Mesothelial cell of epicardium (in vitro differentiated cells): ENCODE data around the gene CCDC178. TPM values are rescaled to one million over a fixed set of nuclear protein-coding genes. Genes with fewer than 3 reads are reported as not detected.
A peak's percentile ranks its signal among the peaks of the same experiment; 100 is the strongest.

Source experiments
- DNase-seq, 2 experiments: peaks; one replicate each; pipeline ENCODE4 v3.0.0; 2021; ENCODE audit warnings: low spot score in 2 of 2; ENCODE audit not compliant: unreplicated experiment in 2 of 2
- H3K27ac Mint-ChIP-seq: 2 replicates; pipeline ENCODE4 v1.8.0; 2021; ENCODE audit warnings: mixed read lengths
- H3K27me3 Mint-ChIP-seq: 2 replicates; pipeline ENCODE4 v1.8.0; 2021; ENCODE audit warnings: low read depth, mixed read lengths
- H3K36me3 Mint-ChIP-seq: 2 replicates; pipeline ENCODE4 v1.8.0; 2021; ENCODE audit warnings: mixed read lengths
- H3K4me1 Mint-ChIP-seq: 2 replicates; pipeline ENCODE4 v1.8.0; 2021; ENCODE audit warnings: mixed read lengths
- H3K4me3 Mint-ChIP-seq: 2 replicates; pipeline ENCODE4 v1.8.0; 2021; ENCODE audit warnings: mild to moderate bottlenecking, moderate library complexity, mixed read lengths
- H3K9me3 Mint-ChIP-seq: 2 replicates; pipeline ENCODE4 v1.8.0; 2021; ENCODE audit warnings: mixed read lengths
- total RNA-seq: library from RNA; stranded (reverse); gene quantifications from 3 replicates; pipeline ENCODE4 v1.2.1, GENCODE V29; 2021
- TF ChIP-seq, protein P1 (sequence below): fragments of 200-600 bp; sonication (generic); IDR thresholded peaks from one replicate; pipeline ENCODE4 v1.5.0; 2021; ENCODE audit warnings: antibody characterized with exemption; ENCODE audit not compliant: unreplicated experiment

CCDC178 gene
- total RNA-seq, 1 donor from 2014 or later, result 3.1 TPM

GRCh38 chr18:33022370-33022769 lies 418.2 kb downstream of the CCDC178 start:
- no peak for DNase-seq
- H3K4me1 Mint-ChIP-seq, result no peaks in the 10 kb centered on the region
- no peaks in the 10 kb centered on the region for H3K36me3 Mint-ChIP-seq
- no peak overlapping the region for H3K27ac Mint-ChIP-seq
- no peaks in the 10 kb centered on the region for H3K9me3 Mint-ChIP-seq
- peaks cover 5% of the 10 kb centered on the region for H3K27me3 Mint-ChIP-seq
- no peak overlapping the region for H3K4me3 Mint-ChIP-seq
- TF ChIP-seq, protein P1, sequence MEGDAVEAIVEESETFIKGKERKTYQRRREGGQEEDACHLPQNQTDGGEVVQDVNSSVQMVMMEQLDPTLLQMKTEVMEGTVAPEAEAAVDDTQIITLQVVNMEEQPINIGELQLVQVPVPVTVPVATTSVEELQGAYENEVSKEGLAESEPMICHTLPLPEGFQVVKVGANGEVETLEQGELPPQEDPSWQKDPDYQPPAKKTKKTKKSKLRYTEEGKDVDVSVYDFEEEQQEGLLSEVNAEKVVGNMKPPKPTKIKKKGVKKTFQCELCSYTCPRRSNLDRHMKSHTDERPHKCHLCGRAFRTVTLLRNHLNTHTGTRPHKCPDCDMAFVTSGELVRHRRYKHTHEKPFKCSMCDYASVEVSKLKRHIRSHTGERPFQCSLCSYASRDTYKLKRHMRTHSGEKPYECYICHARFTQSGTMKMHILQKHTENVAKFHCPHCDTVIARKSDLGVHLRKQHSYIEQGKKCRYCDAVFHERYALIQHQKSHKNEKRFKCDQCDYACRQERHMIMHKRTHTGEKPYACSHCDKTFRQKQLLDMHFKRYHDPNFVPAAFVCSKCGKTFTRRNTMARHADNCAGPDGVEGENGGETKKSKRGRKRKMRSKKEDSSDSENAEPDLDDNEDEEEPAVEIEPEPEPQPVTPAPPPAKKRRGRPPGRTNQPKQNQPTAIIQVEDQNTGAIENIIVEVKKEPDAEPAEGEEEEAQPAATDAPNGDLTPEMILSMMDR, result peak; percentile 45

GRCh38 chr18:33020877-33021276 lies 419.6 kb downstream of the CCDC178 start:
- H3K36me3 Mint-ChIP-seq, result no peaks in the 10 kb centered on the region
- no peak for DNase-seq
- TF ChIP-seq, protein P1, result no peak
- no peak overlapping the region for H3K27ac Mint-ChIP-seq
- H3K4me3 Mint-ChIP-seq, result no peak overlapping the region
- no peaks in the 10 kb centered on the region for H3K4me1 Mint-ChIP-seq
- H3K27me3 Mint-ChIP-seq, result peaks cover 2% of the 10 kb centered on the region
- H3K9me3 Mint-ChIP-seq, result no peaks in the 10 kb centered on the region

DNA sequence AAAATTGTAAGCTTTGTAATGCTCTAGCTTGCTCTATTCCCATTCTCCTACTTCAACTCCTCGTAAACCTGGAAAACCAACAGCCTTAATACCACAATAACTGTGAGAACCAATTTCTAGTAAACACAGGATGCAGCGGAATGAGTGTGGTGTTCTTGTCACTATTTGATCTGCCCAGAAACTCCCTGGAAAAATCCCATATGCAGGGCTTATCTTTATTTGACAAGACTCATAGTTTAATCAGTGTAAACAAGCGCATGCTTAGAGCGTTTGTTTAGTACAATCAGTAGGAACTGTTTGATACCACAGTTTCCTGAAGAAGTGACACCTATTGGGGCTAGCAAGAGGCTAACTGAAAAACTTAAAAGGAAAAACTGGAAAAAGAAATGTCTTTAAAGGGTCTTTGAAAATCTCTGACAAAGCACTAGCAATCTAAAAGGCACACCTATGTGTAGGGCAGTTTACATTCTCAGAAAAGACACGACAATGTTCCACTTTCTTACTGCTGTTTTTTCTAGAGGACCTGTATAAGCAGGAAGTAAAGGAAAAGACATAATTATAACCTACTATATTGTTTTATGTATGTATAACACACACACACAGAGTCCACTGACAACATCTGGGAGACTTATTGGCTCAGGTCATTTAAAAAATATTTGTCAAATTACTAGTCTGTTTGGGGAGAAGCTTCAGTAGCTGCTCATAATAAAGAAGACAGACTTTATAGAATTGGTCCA lies 426.3 kb downstream of the CCDC178 start:
- no peak overlapping the region for H3K4me3 Mint-ChIP-seq
- no peak for DNase-seq
- H3K27me3 Mint-ChIP-seq, result peaks cover 2% of the 10 kb centered on the region
- no peak overlapping the region for H3K27ac Mint-ChIP-seq
- H3K36me3 Mint-ChIP-seq, result no peaks in the 10 kb centered on the region
- H3K9me3 Mint-ChIP-seq, result peaks cover 3% of the 10 kb centered on the region
- no peaks in the 10 kb centered on the region for H3K4me1 Mint-ChIP-seq
- TF ChIP-seq, protein P1, result no peak

GRCh38 chr18:33010149-33010548 lies 430.4 kb downstream of the CCDC178 start:
- Mint-ChIP-seq H3K27ac (no peak overlapping the region), H3K4me1 (no peaks in the 10 kb centered on the region), H3K9me3 (peaks cover 5% of the 10 kb centered on the region), H3K4me3 (no peak overlapping the region), H3K36me3 (no peaks in the 10 kb centered on the region), H3K27me3 (no peaks in the 10 kb centered on the region)
- DNase-seq, result no peak
- TF ChIP-seq, protein P1, result no peak

DNA sequence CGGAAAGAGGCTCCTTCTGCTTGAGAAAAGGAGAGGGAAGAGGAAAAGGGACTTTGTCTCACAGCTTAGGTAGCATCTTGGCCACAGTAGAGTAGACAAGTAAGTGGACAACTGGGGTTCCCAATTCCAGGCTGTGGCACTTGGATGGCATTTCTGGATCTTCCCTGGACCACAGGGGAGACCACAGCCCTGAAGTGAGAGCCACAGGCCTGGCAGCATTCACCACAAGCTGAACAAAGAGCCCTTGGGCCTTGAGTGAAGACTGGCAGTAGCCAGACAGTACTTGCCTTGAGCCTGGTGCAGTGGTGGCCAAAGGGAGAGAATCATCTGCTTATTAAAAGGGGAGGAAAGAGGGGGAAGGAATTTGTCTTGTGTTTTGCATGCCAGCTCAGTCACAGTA lies 441.6 kb downstream of the CCDC178 start:
- TF ChIP-seq, protein P1, result no peak
- DNase-seq, result no peak
- no peaks in the 10 kb centered on the region for H3K4me1 Mint-ChIP-seq
- peaks cover 2% of the 10 kb centered on the region for H3K27me3 Mint-ChIP-seq
- no peaks in the 10 kb centered on the region for H3K36me3 Mint-ChIP-seq
- no peak overlapping the region for H3K27ac Mint-ChIP-seq
- H3K9me3 Mint-ChIP-seq, result peaks cover 23% of the 10 kb centered on the region
- H3K4me3 Mint-ChIP-seq, result no peak overlapping the region

GRCh38 chr18:32998285-32998684 lies 442.2 kb downstream of the CCDC178 start:
- TF ChIP-seq, protein P1, result no peak

More at GRCh38 chr18:32998285-32998684, 442.2 kb downstream of the CCDC178 start:
- no peak overlapping the region for H3K27ac Mint-ChIP-seq
- no peaks in the 10 kb centered on the region for H3K36me3 Mint-ChIP-seq
- DNase-seq, result no peak
- peaks cover 5% of the 10 kb centered on the region for H3K27me3 Mint-ChIP-seq
- H3K4me1 Mint-ChIP-seq, result no peaks in the 10 kb centered on the region
- no peak overlapping the region for H3K4me3 Mint-ChIP-seq
- H3K9me3 Mint-ChIP-seq, result peaks cover 23% of the 10 kb centered on the region
